Gastroesophageal sphincter (tissue), 3 donors: ENCODE data around the gene SPRY4.

ENCODE experiments used
- EP300 ChIP-seq: sonication (generic); formaldehyde crosslinking; IDR thresholded peaks from one replicate; pipeline ENCODE4 v1.6.1; 2017; ENCODE audit warnings: antibody characterized with exemption, mild to moderate bottlenecking
- POLR2A ChIP-seq, 2 donors: fragments of 450-650 bp; IDR thresholded peaks; one replicate each; pipeline ENCODE4 v1.6.1; 2017; ENCODE audit warnings: antibody characterized with exemption in 2 of 2, mild to moderate bottlenecking in 2 of 2, moderate library complexity in 1 of 2
- POLR2AphosphoS5 ChIP-seq: sonication (generic); formaldehyde crosslinking; IDR thresholded peaks from one replicate; pipeline ENCODE4 v1.6.1; 2017; ENCODE audit warnings: antibody characterized with exemption
- TF ChIP-seq, protein P1 (sequence below), 4 experiments: fragments of 200-600 bp in 2 of 4; fragments of 450-650 bp in 2 of 4; sonication (generic) in 1 of 4; IDR thresholded peaks; one replicate each; pipeline ENCODE4 v1.5.1; 2017 to 2019; ENCODE audit warnings: antibody characterized with exemption in 4 of 4, mild to moderate bottlenecking in 2 of 4, moderate library complexity in 2 of 4

DNA sequence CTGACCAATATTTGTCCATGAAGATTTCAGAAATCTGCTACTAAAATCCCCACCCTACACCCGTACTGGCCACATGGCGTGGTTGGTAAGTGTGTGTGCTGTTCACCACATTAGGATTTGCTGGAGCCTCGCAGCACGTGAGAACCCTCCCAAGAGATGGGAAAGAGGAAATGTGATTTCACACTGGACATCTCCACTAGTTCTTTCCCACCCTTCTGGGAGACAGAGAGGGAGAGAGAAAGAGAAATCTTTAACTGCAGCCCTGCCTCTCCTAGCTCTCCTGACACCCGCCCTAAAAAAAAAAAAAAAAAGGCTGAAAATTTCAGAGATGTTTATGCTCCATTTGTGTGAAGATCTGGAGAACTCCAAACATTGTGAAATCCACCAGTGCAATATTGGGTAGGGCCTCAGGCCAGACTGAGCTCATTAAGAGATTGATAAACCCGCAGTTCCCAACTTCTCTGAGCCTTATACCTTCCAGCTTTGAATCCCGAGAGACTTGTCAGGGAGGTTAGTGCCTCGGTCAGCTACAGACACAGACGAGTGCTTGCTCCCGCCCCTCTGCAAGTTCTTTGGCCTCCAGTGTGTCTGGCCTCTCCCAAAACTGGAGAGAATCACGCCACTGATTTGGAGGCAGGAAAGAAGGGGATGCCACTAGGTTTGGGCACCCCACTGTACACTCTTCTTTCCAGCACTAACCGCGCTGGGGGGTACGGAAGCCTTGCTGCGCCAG lies 1.9 kb downstream of the SPRY4 start:
- TF ChIP-seq, protein P1, sequence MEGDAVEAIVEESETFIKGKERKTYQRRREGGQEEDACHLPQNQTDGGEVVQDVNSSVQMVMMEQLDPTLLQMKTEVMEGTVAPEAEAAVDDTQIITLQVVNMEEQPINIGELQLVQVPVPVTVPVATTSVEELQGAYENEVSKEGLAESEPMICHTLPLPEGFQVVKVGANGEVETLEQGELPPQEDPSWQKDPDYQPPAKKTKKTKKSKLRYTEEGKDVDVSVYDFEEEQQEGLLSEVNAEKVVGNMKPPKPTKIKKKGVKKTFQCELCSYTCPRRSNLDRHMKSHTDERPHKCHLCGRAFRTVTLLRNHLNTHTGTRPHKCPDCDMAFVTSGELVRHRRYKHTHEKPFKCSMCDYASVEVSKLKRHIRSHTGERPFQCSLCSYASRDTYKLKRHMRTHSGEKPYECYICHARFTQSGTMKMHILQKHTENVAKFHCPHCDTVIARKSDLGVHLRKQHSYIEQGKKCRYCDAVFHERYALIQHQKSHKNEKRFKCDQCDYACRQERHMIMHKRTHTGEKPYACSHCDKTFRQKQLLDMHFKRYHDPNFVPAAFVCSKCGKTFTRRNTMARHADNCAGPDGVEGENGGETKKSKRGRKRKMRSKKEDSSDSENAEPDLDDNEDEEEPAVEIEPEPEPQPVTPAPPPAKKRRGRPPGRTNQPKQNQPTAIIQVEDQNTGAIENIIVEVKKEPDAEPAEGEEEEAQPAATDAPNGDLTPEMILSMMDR (IDR thresholded peaks at IDR 0.05), result no peak
- TF ChIP-seq POLR2AphosphoS5 (no peak), POLR2A (IDR thresholded peaks at IDR 0.05) (no peak), EP300 (no peak)
